ENCODE results near the gene CLCN7. TPM values are rescaled to one million over a fixed set of nuclear protein-coding genes. Genes with fewer than 3 reads are reported as not detected.
A peak's percentile ranks its signal among the peaks of the same experiment; 100 is the strongest.

The CLCN7 gene
- total and polyA plus RNA-seq, 2 of the 13 experiments (the other 11 are each of a cell fraction or from before 2014, with no cell fraction given): 24.6 to 25.1 TPM

GRCh38 chr16:1441391-1441829 lies 33.4 kb downstream of the CLCN7 start (continued):
- 0 out of 2 replicates have a peak, but pooled peaks have one; percentile 40 for TF ChIP-seq ZNF556 (CRISPR knock-in tag; IDR thresholded peaks at IDR 0.05; ENCODE audit: borderline replicate concordance)
- TF ChIP-seq, protein P1, sequence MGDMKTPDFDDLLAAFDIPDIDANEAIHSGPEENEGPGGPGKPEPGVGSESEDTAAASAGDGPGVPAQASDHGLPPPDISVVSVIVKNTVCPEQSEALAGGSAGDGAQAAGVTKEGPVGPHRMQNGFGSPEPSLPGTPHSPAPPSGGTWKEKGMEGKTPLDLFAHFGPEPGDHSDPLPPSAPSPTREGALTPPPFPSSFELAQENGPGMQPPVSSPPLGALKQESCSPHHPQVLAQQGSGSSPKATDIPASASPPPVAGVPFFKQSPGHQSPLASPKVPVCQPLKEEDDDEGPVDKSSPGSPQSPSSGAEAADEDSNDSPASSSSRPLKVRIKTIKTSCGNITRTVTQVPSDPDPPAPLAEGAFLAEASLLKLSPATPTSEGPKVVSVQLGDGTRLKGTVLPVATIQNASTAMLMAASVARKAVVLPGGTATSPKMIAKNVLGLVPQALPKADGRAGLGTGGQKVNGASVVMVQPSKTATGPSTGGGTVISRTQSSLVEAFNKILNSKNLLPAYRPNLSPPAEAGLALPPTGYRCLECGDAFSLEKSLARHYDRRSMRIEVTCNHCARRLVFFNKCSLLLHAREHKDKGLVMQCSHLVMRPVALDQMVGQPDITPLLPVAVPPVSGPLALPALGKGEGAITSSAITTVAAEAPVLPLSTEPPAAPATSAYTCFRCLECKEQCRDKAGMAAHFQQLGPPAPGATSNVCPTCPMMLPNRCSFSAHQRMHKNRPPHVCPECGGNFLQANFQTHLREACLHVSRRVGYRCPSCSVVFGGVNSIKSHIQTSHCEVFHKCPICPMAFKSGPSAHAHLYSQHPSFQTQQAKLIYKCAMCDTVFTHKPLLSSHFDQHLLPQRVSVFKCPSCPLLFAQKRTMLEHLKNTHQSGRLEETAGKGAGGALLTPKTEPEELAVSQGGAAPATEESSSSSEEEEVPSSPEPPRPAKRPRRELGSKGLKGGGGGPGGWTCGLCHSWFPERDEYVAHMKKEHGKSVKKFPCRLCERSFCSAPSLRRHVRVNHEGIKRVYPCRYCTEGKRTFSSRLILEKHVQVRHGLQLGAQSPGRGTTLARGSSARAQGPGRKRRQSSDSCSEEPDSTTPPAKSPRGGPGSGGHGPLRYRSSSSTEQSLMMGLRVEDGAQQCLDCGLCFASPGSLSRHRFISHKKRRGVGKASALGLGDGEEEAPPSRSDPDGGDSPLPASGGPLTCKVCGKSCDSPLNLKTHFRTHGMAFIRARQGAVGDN (CRISPR knock-in tag; IDR thresholded peaks at IDR 0.05): peak; percentile 75; the same call in 1 of the 2 replicates
- TF ChIP-seq SIN3A (IDR thresholded peaks at IDR 0.05; ENCODE audit: borderline replicate concordance, low read depth, low read length): no peak
- TF ChIP-seq ZNF747 (CRISPR knock-in tag; IDR thresholded peaks at IDR 0.05; ENCODE audit: borderline replicate concordance): no peak
- TF ChIP-seq, protein P2, sequence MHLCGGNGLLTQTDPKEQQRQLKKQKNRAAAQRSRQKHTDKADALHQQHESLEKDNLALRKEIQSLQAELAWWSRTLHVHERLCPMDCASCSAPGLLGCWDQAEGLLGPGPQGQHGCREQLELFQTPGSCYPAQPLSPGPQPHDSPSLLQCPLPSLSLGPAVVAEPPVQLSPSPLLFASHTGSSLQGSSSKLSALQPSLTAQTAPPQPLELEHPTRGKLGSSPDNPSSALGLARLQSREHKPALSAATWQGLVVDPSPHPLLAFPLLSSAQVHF (CRISPR knock-in tag; IDR thresholded peaks at IDR 0.05): no peak
- TF ChIP-seq, protein P3, sequence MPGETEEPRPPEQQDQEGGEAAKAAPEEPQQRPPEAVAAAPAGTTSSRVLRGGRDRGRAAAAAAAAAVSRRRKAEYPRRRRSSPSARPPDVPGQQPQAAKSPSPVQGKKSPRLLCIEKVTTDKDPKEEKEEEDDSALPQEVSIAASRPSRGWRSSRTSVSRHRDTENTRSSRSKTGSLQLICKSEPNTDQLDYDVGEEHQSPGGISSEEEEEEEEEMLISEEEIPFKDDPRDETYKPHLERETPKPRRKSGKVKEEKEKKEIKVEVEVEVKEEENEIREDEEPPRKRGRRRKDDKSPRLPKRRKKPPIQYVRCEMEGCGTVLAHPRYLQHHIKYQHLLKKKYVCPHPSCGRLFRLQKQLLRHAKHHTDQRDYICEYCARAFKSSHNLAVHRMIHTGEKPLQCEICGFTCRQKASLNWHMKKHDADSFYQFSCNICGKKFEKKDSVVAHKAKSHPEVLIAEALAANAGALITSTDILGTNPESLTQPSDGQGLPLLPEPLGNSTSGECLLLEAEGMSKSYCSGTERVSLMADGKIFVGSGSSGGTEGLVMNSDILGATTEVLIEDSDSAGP (CRISPR knock-in tag; IDR thresholded peaks at IDR 0.05; ENCODE audit: borderline replicate concordance): peak; percentile 19; the same call in 1 of the 2 replicates
- no peak for TF ChIP-seq POLR2AphosphoS2 (IDR thresholded peaks at IDR 0.05; ENCODE audit: low read depth, low read length)
- TF ChIP-seq TAF15 (IDR thresholded peaks at IDR 0.05; ENCODE audit: low read depth, low read length, poor library complexity, severe bottlenecking): no peak
- no peak for TF ChIP-seq BRF2 (CRISPR knock-in tag; IDR thresholded peaks at IDR 0.05)
- TF ChIP-seq, protein P4, sequence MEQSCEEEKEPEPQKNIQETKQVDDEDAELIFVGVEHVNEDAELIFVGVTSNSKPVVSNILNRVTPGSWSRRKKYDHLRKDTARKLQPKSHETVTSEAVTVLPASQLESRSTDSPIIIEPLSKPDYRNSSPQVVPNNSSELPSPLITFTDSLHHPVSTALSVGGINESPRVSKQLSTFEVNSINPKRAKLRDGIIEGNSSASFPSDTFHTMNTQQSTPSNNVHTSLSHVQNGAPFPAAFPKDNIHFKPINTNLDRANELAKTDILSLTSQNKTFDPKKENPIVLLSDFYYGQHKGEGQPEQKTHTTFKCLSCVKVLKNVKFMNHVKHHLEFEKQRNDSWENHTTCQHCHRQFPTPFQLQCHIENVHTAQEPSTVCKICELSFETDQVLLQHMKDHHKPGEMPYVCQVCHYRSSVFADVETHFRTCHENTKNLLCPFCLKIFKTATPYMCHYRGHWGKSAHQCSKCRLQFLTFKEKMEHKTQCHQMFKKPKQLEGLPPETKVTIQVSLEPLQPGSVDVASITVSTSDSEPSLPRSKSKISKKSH (CRISPR knock-in tag; IDR thresholded peaks at IDR 0.05; ENCODE audit: borderline replicate concordance): peak; percentile 68; the same call in 1 of the 2 replicates
- no peak for TF ChIP-seq POLR2A (IDR thresholded peaks at IDR 0.05; ENCODE audit: insufficient read depth in 1 of 2, low read depth in 2 of 2, low read length in 2 of 2)
- TF ChIP-seq ZZZ3 (CRISPR knock-in tag; IDR thresholded peaks at IDR 0.05; ENCODE audit: borderline replicate concordance): no peak
- no peak for TF ChIP-seq TAF1 (CRISPR knock-in tag; IDR thresholded peaks at IDR 0.05)
- TF ChIP-seq SRSF1 (optimal IDR thresholded peaks at IDR 0.05; ENCODE audit: low read depth, low read length): no peak
- 0 out of 2 replicates have a peak, but pooled peaks have one; percentile 22 for TF ChIP-seq KMT2A (CRISPR knock-in tag; IDR thresholded peaks at IDR 0.05)
- peak; percentile 82; the same call in 1 of the 2 replicates for TF ChIP-seq ZNF121 (CRISPR knock-in tag; IDR thresholded peaks at IDR 0.05)
- no peak for TF ChIP-seq ZNF136 (CRISPR knock-in tag; IDR thresholded peaks at IDR 0.05; ENCODE audit: low read depth)
- TF ChIP-seq TERF1 (CRISPR knock-in tag; IDR thresholded peaks at IDR 0.05): no peak
